Spleen (tissue), 7 donors: ENCODE measurements around the gene GOSR1.

Source experiments
- POLR2A ChIP-seq, 3 donors: fragments of 450-650 bp; IDR thresholded peaks; one replicate each; pipeline ENCODE4 v1.5.1; 2017; ENCODE audit warnings: antibody characterized with exemption in 3 of 3, mild to moderate bottlenecking in 1 of 3
- TF ChIP-seq, protein P1 (sequence below), 11 experiments: fragments of 200-600 bp in 7 of 11; fragments of 450-650 bp in 4 of 11; sonication (generic) in 4 of 11; IDR thresholded peaks in 8 of 11; conservative IDR thresholded peaks in 3 of 11; 1 replicate in 7 of 11; 2 replicates in 4 of 11; pipeline versions ENCODE4 v1.4.0 to v1.8.0; 2016 to 2021; ENCODE audit warnings: antibody characterized with exemption in 11 of 11, inconsistent platforms in 4 of 11, mild to moderate bottlenecking in 1 of 11
- donor health status: DM: no; HTN: no; CAD: no; lungs with moderate emphysema.
- donor health status: DM: no; HTN: no; CAD: no.
- donor health status: DM: no; HTN: no; CAD: no.

DNA sequence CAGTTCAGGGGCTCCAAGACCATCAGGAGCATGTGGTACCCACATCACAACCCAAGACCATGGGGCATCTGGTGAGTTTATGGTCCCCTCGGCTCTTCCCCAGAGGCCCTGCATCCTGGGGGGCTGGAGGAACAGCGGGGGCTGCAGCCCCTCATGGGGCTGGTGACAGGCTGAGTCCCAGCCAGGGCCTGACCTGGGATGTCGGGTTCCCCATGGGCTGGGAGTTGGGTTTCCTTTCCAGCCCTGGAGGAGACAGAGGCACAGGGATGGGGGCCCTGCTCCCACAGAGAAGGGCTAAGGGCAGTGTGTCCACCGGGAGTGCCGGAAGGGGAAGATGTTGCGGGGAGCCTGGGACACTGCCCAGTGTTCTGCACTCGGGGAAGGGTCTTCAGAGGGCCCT, 82.4 kb downstream of the GOSR1 start:
- TF ChIP-seq, protein P1, sequence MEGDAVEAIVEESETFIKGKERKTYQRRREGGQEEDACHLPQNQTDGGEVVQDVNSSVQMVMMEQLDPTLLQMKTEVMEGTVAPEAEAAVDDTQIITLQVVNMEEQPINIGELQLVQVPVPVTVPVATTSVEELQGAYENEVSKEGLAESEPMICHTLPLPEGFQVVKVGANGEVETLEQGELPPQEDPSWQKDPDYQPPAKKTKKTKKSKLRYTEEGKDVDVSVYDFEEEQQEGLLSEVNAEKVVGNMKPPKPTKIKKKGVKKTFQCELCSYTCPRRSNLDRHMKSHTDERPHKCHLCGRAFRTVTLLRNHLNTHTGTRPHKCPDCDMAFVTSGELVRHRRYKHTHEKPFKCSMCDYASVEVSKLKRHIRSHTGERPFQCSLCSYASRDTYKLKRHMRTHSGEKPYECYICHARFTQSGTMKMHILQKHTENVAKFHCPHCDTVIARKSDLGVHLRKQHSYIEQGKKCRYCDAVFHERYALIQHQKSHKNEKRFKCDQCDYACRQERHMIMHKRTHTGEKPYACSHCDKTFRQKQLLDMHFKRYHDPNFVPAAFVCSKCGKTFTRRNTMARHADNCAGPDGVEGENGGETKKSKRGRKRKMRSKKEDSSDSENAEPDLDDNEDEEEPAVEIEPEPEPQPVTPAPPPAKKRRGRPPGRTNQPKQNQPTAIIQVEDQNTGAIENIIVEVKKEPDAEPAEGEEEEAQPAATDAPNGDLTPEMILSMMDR (IDR thresholded peaks at IDR 0.05 in 8 of 11, conservative IDR thresholded peaks at IDR 0.05 in 3 of 11), result no peak
- no peak for TF ChIP-seq POLR2A (IDR thresholded peaks at IDR 0.05)
